Activated CD8-positive, alpha-beta memory T cell treated with anti-CD3 and anti-CD28 coated beads, Interleukin-2, amount 50 U/mL, for 24 hours (primary cell): ENCODE measurements around the gene CFAP97D1.
"Not testable (repeated sequence)": the region's sequence is repeated elsewhere in the genome, so short reads cannot be mapped to it uniquely, and the experiment has no call there.

Experiments used
- DNase-seq: peaks from one replicate; pipeline ENCODE4 v3.0.0-alpha.2; 2020; ENCODE audit errors: extremely low read depth

CFAP97D1 gene

DNA sequence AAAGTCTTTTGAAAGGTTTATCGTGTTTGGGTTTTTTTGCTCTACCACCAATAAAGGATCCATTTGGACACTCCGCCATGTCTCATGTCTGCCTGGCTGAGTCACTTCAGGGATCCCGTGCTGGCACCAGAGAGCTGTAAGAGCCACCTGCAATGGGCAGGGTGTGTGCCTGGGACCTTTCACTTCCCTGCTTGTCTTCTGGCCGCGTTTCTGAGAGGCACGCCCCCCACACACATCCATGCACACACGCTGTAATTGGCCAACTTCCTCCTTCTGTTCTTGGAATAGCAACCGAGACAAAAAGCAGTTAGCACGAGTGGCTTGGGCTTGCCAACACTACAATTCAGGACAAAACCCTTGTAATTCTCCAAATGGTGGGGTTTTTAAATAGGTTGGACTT lies 11.9 kb upstream of the CFAP97D1 start:
- no peak for DNase-seq

DNA sequence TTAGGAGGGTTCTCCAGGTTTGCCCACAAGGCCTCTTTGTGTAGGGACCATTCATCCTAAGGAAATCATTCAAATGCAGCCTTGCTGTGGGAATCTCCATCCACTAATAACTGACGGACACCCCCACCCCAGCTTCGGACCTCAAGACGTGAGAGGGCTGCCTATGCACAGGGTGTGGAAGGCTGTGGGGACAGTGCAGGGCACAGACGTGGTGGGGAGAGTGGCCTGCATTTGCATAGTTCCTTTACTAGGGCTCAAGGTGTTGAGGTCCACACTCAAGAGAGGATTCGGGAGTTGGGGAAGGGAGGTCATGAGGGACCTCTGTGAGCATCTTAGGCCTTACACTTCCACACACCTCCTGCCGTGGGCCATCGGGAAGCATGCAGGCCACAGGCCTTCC lies 11.3 kb upstream of the CFAP97D1 start:
- DNase-seq, result no peak

DNA sequence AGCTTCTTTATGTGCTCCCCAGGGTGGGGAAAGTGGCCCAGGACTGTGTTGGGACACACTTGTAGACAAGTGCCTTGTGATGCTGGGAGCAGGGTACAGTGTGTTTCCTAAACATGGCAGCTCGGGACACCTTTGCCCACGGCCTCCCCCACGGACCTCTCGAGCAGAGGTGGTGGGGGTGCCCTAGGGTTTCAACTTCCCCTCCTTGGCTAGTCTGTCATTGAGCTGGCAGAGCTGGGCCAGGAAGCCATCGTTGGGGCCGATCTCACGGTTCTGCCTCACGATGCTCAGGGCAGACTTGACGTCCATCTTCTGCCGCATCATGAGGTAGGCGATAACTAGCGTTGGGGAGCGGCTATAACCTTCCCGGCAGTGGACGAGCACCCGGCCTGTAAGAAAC lies 10.8 kb upstream of the CFAP97D1 start:
- DNase-seq, result no peak

DNA sequence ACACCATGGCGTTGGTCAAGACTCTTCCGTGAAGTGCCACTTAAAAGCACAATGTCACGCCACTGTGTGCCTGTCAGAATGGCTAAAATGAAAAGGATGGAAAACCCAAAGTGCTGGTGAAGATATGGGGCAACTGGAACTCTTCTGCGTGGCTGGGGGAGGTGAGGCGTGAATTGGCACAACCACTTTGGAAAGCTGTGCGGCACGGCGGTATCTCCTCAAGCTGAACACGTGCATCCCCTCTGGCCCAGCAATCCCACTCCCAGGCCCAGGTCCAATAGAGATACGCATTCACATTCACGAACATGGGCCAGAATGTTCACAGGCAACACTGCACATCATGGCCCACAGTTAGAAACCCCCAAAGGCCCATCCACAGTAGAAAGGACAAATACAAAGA lies 10.4 kb upstream of the CFAP97D1 start:
- DNase-seq, result no peak

DNA sequence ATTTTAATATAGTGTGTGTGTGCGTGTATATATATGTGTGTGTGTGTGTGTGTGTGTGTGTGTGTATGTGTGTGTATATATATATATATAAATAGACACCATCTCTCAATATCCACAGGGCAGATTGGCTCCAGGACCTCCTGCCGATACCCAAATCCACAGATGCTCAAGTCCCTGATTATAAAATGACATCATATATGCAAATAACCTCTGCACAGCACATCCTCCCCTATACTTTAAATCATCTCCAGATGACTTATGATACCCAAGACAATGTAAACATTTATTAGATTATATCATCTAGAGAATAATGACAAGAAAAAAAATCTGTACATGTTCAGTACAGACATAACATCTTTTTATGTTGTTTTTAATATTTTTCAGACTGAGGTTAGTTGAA lies 9.3 kb upstream of the CFAP97D1 start:
- no peak for DNase-seq

DNA sequence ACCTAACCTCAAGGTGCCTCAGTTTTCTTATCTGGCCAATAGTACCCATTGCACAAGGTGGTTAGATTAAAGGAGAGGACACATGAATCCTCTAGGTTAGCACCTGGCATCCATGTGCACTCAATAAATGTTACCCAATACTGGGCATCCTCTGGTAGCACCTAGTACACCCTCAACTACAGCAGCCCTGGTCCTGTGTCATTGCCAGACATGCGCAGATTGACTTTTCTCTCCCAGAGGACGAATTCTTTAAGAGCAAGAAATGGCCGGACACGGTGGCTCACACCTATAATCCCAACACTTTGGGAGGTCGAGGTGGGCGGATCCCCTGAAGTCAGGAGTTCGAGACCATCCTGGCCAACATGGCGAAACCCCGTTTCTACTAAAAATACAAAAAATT lies 8.8 kb upstream of the CFAP97D1 start:
- no peak for DNase-seq

DNA sequence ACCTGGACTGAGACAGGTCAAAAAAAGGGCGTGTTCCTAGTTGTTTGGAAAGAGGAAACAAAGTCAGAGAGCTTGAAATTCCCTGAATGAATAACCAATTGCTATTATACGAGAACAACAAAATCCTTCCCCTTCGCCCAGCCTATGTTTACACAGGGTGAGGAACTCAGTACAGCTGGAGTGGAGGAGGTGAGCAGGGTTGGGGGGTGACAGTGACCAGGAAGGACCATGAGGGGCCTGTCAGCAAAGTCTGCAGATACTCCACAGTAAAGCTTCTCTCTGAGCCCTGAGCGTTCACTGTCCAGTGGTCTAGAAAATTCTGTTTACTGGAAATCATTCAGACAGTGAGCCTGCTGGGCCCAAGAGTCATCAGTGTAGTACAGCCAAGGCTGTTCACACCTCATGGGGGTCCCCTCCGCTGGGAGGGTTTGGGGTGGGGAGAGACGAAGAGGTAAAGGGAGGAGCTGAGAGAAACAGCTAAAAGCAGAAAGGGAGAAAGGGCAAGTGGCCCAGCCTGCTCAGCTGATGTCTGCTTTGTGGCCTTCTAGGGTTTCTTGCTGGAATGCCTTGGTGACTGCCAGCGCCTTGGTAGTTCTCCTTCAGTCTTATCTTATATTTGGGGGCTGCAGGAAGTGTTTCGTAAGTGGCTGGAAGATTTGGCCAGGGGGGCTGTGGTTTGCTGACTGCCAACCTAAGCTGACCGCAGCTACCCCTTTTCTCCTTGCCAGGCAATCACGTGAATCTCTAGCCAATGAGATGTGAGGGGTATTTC lies 7.2 kb upstream of the CFAP97D1 start:
- DNase-seq, result no peak

DNA sequence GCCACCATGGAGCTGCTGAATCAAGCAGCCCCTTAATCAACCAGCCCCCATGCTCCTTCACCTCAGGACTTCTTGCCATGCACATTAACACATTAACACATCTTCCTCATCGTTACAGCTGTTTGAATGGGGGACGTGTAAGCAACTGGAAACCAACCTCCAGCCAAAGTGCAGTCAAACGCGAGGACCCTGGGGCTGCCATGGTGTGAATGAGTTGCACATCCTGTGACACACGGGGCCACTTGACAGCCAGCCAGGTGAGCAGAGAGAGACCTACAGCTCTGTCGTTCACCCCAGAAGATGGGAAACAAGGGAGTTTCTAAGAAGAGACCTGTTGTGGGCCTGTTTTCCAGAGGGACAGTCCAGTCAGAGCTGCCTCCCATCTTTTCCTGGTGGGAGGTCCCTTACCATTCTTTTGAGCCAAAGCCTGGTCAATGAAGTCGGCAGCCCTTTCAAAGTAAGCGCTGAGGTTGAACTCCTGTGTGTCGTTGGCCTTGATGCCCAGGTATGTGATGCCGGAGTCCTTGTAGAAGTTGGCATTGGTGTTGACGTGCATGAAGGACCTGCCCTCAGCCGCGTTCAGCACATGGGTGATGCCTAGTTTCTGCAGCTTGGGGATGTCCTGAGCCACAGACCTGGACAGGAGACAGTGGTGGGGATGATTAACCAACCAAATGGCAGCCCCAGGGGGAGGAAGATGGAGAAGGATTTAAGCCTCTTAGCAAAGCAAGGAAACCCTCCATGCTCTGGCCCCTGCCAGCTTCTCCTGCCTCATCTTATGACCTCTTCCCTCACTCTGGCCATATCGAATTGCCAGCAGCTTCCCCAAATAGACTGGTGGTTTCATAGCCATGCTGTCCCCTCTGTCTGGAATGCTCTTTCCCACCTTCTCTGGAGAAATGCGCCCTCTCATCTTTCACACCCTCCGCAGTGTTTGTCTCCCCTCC lies 5.7 kb upstream of the CFAP97D1 start:
- DNase-seq, result no peak

DNA sequence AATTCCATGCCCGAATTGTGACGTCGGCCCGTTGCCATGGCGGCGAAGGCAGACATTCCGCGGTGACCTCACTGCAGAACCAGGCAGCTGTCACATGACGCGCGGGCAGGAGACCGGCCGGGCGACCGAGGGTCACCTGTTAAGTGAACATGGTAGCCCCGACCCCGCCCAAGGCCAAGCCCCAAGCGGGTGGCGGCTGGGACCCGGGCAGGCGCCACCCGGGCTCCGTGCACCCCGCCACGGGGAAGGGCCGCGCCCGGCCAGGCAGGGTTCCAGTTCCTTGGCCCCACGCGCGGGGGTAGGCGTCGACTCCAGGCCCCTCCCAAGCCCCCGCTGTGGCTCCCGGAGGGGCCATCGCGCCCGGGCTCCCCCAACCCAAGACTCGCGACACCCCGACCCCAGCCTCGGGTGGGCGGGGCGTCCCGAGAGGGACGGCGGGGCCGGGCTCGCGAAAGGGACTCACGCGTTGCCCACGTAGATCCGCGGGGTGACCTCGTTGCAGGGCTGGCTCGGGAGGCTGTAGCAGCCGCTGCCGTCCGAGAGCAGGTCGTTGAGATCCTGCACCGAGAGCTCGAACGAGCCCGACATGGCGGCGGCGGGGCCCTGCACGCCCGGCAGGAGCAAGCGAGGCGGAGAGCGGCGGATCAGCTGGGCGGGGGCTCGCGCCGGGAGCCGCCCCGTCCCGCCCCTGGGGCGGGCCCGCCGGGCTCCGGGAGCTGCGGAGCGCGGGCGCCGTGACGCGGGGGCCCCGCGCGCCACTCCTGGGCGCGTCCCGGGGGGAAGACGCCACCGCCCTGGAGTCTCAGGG lies 1.7 kb upstream of the CFAP97D1 start, which contains the start of gene DUSP3:
TSS of gene DUSP3 (minus strand) at position 641 of the 808 bp plus-strand sequence. CDS start at position 588, 53 bp downstream.
- DNase-seq, result no peak

DNA sequence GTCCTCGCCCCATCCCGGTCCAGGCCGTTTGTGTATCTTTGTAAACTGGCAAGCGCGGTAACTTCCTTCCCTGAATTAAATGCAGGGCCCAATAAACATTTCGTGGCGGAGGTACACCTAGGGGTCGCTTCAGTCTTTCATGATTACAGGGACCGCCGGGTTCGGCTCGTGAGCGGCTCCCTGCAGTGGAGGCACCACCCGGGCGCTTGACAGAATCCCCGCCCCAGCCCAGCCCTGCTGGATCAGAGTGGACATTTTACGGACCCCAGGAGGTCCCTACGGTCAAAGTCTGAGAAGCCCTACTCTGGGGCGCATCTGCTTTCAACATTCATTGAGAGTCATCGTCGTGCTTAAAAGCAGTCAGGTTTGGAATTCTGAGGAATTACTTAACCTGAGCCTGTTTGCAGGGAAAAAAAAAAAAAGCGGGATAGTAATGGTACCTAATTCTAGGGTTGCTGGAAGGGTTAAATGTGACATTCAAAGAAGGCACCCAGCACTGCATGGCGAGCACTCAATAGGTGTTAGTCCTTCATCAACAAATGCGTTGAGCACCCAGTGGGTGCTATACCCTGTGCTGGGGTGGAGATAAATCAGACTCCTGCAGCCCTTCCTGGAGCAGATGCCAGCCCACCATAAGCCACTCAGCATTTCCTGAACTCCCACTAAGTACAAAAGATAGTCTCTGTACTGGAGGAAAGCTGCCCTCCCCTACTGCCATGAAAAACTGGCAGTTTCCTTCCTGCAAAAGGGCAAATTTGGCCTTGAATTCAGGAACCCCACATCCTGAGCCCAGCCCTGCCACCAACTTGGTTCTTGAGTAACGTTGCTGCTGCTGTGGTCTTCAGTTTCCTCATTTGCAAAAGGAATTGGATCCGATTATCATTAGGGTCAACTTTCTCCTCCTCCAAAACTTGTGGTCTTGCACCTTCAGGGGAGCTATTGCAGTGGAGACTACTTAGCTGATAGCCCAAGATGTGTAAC lies 800 bp upstream of the CFAP97D1 start:
- no peak for DNase-seq

DNA sequence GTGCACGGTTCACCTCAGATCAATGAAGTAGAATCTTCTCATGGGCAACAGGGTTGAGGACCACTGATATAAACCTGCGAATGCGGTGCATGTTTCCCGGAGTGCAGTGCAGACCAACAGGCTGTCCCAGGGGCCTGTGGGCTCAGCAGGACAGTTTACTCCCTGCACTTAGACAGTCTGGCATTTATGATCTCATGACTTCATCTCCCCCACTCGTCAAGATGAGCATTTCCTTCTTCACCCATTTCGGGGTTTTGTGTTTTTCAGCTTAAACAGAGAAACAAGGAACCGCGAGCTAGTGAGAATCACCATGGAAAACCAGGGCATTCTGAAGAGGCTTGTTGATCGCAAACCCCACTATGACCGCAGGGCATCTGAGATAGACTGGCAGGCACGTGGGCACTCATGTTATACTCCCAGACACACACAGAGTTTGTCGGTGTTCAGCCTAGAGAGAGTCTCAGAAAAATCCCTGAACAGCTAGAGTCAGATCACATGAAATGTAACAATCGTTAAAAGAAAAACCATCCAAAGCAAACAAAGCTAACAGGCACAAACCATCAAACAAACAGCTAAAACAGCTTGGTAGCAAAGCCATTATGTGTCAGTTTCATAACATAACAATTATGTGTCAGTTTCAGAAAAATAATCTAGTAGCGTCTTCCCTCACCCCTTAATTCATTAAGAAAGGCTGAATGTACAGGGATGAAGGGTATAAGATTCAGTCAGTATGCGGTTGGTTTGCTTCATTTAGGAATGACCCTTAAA lies 2.9 kb downstream of the CFAP97D1 start:
- DNase-seq, result no peak

DNA sequence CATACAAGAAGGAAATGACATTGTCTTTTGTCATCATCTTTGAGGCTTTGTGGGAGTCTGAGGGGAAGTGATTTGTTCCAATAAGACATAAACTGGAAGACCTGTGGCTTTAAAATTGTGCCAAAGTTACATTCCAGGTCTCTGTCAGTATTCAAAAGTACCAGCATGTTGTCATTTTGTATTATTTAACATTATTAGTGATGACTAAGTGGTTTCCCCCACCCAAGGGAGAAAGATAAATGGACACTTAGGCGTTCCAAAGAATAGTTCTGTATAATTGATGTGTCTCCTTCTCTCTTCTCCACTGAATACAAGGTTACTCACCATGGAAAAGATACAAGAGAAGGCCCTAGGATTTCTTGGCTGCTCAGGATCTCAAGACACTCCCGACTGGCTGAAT lies 3.8 kb downstream of the CFAP97D1 start:
- DNase-seq, result no peak

DNA sequence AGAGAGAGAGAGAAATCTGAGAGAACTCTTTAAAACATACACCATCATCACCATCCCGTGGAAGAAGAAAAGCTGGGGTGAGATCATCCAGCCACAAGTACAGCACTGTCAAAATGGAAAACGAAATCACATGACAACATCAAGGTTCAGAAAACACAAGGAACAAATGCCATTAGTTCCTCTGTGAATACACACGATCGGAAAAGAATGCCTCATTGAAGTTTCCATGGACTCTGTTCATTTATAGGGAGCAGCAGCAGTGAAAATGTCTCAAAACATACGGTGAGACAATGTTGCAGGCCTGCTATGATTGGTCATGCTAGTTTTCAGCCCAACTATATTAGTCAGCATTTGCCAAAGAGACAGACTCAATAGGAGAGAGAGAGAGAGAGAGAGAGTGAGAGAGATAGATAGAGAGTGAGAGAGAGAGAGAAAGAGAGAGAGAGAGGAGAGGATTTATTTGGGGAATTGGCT lies 4.4 kb downstream of the CFAP97D1 start:
- DNase-seq, result no peak

DNA sequence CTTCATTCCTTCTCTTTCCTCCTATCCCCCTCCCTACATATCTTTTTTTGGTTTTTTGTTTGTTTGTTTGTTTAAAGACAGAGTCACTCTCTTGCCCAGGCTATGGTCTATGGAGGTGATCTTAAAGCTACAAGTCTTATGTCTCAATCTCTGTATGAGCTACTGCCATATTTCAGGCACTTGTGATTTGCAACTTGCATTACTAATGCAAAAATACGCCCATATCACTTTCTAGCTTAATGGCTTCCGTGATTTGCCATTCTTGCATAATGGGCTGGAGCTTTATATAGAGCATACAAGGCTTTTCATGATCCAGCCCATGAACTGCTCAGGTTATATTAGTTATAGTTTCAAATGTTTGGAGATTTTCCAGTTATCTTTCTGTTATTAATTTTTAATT lies 7.5 kb downstream of the CFAP97D1 start:
- no peak for DNase-seq

DNA sequence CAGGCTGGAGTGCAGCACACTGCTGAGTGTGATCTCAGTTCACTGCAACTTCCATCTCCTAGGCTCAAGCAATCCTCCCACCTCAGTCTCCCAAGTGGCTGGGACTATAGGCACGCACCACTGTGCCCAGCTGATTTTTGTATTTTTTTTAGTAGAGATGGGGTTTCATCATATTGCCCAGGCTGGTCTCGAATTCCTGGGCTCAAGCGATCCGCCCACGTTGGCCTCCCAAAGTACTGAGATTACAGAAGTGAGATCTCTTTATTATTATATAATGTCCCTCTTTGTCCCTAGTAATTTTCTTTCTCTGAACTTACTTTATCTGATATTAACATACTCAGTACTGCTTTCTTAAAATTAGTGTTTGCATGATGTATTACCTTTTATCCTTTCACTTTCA lies 8.3 kb downstream of the CFAP97D1 start:
- DNase-seq, result no peak

DNA sequence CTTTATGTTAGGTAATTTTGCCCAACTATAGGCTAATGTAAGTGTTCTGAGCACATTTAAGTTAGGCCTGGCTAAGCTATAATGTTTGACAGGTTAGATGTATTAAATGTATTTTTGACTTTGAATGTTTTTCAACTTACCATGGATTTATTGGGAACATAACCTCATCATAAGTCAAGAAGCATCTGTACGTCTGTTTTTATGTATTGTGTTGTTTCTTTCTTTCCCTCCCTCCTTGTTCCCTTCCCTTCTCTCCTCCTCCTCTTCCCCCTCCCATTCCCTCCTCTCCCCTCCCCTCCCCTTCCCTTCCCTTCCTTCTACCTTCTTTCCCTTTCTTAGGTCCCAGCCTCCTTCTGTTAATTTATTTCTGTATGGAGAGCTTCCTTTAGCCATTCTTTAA lies 9.2 kb downstream of the CFAP97D1 start:
- no peak for DNase-seq

DNA sequence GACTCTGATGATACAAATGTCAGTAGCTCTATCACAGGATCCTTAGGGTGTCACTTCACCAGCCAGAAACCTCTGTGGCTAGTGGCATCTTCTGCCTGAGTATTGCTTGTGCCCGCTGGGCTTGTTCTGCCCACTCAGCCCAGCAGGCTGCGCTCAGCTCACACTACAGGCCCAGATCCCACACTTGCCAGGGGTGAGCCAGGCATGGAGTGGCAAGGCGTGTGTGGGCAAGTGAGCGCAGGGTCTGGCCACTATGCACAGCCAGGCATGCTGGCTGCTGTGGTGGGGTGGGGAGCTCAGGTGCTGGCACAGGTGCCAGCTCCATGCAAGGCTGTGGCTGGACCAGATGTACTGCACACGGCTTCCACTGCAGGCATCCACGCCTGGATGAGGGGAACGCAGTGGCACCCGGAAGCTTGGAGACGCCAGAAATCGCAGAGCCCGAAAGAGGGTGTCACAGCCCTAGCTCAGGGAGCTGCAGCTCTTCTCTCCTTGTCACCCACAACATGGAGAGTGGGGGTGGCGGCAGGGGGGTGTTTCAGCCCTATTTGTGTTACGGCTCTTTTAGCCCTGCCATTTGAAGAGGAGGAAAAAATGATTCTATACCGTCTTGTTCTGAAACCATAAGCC lies 10.2 kb downstream of the CFAP97D1 start:
- DNase-seq, result no peak

DNA sequence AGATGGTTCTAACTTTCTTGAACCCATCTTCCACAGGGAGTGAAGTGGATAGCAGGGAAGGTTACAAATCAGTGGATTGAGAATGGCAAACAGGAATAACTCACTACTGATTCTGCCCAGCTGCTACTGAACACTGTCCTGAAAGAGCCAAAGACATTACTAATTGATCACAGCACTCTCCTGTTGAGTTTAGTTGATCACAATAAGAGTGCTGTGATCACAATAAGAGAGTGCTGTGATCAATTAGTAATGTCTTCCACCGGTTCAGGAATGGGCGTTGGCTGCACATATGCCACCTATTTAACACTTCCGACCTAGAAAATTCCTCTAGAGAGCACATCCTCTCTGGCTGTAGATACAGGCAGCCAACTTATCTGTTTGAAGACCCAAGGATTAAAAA lies 11.4 kb downstream of the CFAP97D1 start:
- no peak for DNase-seq

DNA sequence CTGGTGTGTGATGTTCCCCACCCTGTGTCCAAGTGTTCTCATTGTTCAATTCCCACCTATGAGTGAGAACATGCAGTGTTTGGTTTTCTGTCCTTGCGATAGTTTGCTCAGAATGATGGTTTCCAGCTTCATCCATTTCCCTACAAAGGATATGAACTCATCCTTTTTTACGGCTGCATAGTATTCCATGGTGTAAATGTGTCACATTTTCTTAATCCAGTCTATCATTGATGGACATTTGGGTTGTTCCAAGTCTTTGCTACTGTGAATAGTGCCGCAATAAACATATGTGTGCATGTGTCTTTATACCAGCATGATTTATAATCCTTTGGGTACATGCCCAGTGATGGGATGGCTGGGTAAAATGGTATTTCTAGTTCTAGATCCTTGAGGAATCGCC lies 12.4 kb downstream of the CFAP97D1 start:
- DNase-seq, result not testable (repeated sequence)
